ENCODE results near the gene RAPGEF1.
A peak's percentile ranks its signal among the peaks of the same experiment; 100 is the strongest.
"Not testable (repeated sequence)": the region's sequence is repeated elsewhere in the genome, so short reads cannot be mapped to it uniquely, and the experiment has no call there.

RAPGEF1 gene

GRCh38 chr9:131554087-131554842 is 185.6 kb downstream of the RAPGEF1 start:
- no peak for DNase-seq

- no peak for DNase-seq
Measured at GRCh38 chr9:131552030-131552429, 187.8 kb downstream of the RAPGEF1 start.

GRCh38 chr9:131550465-131550864 is 189.4 kb downstream of the RAPGEF1 start:
- DNase-seq, result not testable (repeated sequence)

- not testable (repeated sequence) for DNase-seq
Measured at GRCh38 chr9:131549186-131549585, 190.7 kb downstream of the RAPGEF1 start.

- peak in 1 of 5 experiments; percentile 40 for DNase-seq
Measured at GRCh38 chr9:131546336-131547084, 193.4 kb downstream of the RAPGEF1 start.

- DNase-seq, result no peak
Measured at GRCh38 chr9:131545786-131546335, 194.0 kb downstream of the RAPGEF1 start.

GRCh38 chr9:131545003-131545785 is 194.7 kb downstream of the RAPGEF1 start, which contains the start of gene PRRT1B:
PRRT1B (plus strand) TSS chr9:131545523; CDS start chr9:131545616, 93 bp downstream.
- DNase-seq, result no peak

- DNase-seq, result no peak
Measured at GRCh38 chr9:131543141-131543540, 196.7 kb downstream of the RAPGEF1 start.

- peak in 2 of 5 experiments; percentile 43 to 81 for DNase-seq
Measured at GRCh38 chr9:131539223-131539923, 200.5 kb downstream of the RAPGEF1 start.

- DNase-seq, result no peak
Measured at GRCh38 chr9:131537946-131538345, 201.9 kb downstream of the RAPGEF1 start.

- peak in 1 of 5 experiments; percentile 50 for DNase-seq
Measured at GRCh38 chr9:131534721-131535237, 205.1 kb downstream of the RAPGEF1 start.

GRCh38 chr9:131530920-131531832 is 208.7 kb downstream of the RAPGEF1 start, which contains the start of gene UCK1:
UCK1 (minus strand) TSS chr9:131531263; CDS start chr9:131531174, 89 bp downstream.
- DNase-seq, result peak; percentile 55 to 89 (median 66)

- DNase-seq, result no peak
Measured at GRCh38 chr9:131530546-131530919, 209.3 kb downstream of the RAPGEF1 start.

- no peak for DNase-seq
Measured at GRCh38 chr9:131529597-131530545, 210.0 kb downstream of the RAPGEF1 start.

GRCh38 chr9:131528886-131529505 is 210.9 kb downstream of the RAPGEF1 start:
- no peak for DNase-seq

GRCh38 chr9:131528186-131528585 is 211.7 kb downstream of the RAPGEF1 start:
- no peak for DNase-seq

All from T-helper 2 cell (primary cell).